ENCODE data around the gene ST3GAL3. TPM values are rescaled to one million over a fixed set of nuclear protein-coding genes. Genes with fewer than 3 reads are reported as not detected.

ST3GAL3 gene
- total and polyA plus RNA-seq, 7 donors: 7.2 to 31.4 (median 21.3) TPM

DNA sequence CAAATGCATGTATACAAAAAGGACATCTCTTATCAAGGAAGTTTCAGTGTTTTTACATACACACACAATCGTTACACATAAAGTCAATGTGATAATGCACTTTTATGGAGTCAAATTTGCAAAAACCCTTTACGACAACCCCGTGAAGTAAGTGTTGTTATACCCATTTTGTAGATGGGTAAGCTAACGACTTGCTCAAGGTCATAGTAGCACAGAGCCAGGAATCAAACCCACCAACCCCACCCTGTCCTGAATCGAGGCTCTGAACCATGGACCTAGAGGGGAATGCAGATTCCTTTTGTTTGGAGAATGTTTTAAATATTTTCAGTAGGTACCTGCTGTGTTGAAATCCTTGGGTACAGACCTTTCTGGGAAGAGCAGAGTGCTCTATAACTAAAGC lies 148.9 kb downstream of the ST3GAL3 start:
- no peaks in the 10 kb centered on the region for H3K9me3 ChIP-seq
- H3K27me3 ChIP-seq: no peaks in the 10 kb centered on the region
- no peak for DNase-seq
- no peak overlapping the region for H3K27ac ChIP-seq
- peaks cover 0 to 23% (median 18%) of the 10 kb centered on the region in 4 donors for H3K4me1 ChIP-seq
- H3K36me3 ChIP-seq: no peaks in the 10 kb centered on the region
- WGBS, 2 donors: 85 to 95% methylated on average over 5 of the region's 5 CpGs
- H3K4me3 ChIP-seq: no peak overlapping the region
- TF ChIP-seq EP300 (IDR thresholded peaks at IDR 0.05) (no peak), CTCF (IDR thresholded peaks at IDR 0.05) (no peak), POLR2A (IDR thresholded peaks at IDR 0.05) (no peak), POLR2AphosphoS5 (IDR thresholded peaks at IDR 0.05) (no peak)
- intact Hi-C loops (cut with DNase I): no loop called here

- Histone ChIP-seq H3K4me3 (no peak overlapping the region), H3K36me3 (no peaks in the 10 kb centered on the region), H3K27ac (no peak overlapping the region), H3K9me3 (no peaks in the 10 kb centered on the region), H3K4me1 (peaks cover 0 to 23% (median 18%) of the 10 kb centered on the region in 4 donors), H3K27me3 (no peaks in the 10 kb centered on the region)
- TF ChIP-seq POLR2A (IDR thresholded peaks at IDR 0.05) (no peak), POLR2AphosphoS5 (IDR thresholded peaks at IDR 0.05) (no peak), CTCF (IDR thresholded peaks at IDR 0.05) (no peak), EP300 (IDR thresholded peaks at IDR 0.05) (no peak)
- intact Hi-C loops (cut with DNase I): no loop called here
- no peak for DNase-seq
Measured at GRCh38 chr1:43857163-43857562, 149.8 kb downstream of the ST3GAL3 start.

- no peak for TF ChIP-seq POLR2AphosphoS5 (IDR thresholded peaks at IDR 0.05)
- H3K9me3 ChIP-seq: no peaks in the 10 kb centered on the region
- H3K4me3 ChIP-seq: no peak overlapping the region
- H3K4me1 ChIP-seq: peaks cover 0 to 18% (median 14%) of the 10 kb centered on the region in 4 donors
- intact Hi-C loops (cut with DNase I): no loop called here
- no peaks in the 10 kb centered on the region for H3K27me3 ChIP-seq
- DNase-seq: peak; percentile 84
- peak overlapping the region in 3 of 4 donors; percentile 15 to 66 (median 39) for H3K27ac ChIP-seq
- H3K36me3 ChIP-seq: no peaks in the 10 kb centered on the region
- 42 to 46% methylated on average over 2 of the region's 2 CpGs for WGBS, 2 donors
Measured at GRCh38 chr1:43858324-43858723, 151.0 kb downstream of the ST3GAL3 start.

- Histone ChIP-seq H3K27ac (no peak overlapping the region), H3K27me3 (no peaks in the 10 kb centered on the region), H3K36me3 (no peaks in the 10 kb centered on the region), H3K4me3 (no peak overlapping the region), H3K4me1 (peaks cover 0 to 21% (median 18%) of the 10 kb centered on the region in 4 donors), H3K9me3 (no peaks in the 10 kb centered on the region)
- 91 to 93% methylated on average over 3 of the region's 3 CpGs for WGBS, 2 donors
- DNase-seq: no peak
- intact Hi-C loops (cut with DNase I): no loop called here
- TF ChIP-seq EP300 (IDR thresholded peaks at IDR 0.05) (no peak), CTCF (IDR thresholded peaks at IDR 0.05) (no peak), POLR2A (IDR thresholded peaks at IDR 0.05) (no peak)
Measured at GRCh38 chr1:43861337-43861736, 154.0 kb downstream of the ST3GAL3 start.

GRCh38 chr1:43861988-43862735 lies 154.8 kb downstream of the ST3GAL3 start:
- intact Hi-C loops (cut with DNase I): no loop called here
- Histone ChIP-seq H3K27ac (no peak overlapping the region), H3K4me3 (no peak overlapping the region), H3K9me3 (no peaks in the 10 kb centered on the region), H3K4me1 (peaks cover 0 to 21% (median 18%) of the 10 kb centered on the region in 4 donors), H3K36me3 (no peaks in the 10 kb centered on the region), H3K27me3 (no peaks in the 10 kb centered on the region)
- TF ChIP-seq POLR2A (IDR thresholded peaks at IDR 0.05) (no peak), POLR2AphosphoS5 (IDR thresholded peaks at IDR 0.05) (no peak), EP300 (IDR thresholded peaks at IDR 0.05) (no peak), CTCF (IDR thresholded peaks at IDR 0.05) (no peak)
- 93 to 96% methylated on average over 7 of the region's 7 CpGs for WGBS, 2 donors
- DNase-seq: no peak
